Measurements from ENCODE around the gene KCNMB4.

The KCNMB4 gene

GRCh38 chr12:70443062-70443673 lies 77.1 kb downstream of the KCNMB4 start:
- DNase-seq (ENCODE audit: low read depth in 2 of 2): no peak

GRCh38 chr12:70444903-70445302 lies 78.8 kb downstream of the KCNMB4 start:
- DNase-seq (ENCODE audit: low read depth in 2 of 2): no peak

- no peak for DNase-seq (ENCODE audit: low read depth in 2 of 2)
Observed at GRCh38 chr12:70448371-70448770, 82.3 kb downstream of the KCNMB4 start.

- no peak for DNase-seq (ENCODE audit: low read depth in 2 of 2)
Observed at GRCh38 chr12:70449074-70449752, 83.1 kb downstream of the KCNMB4 start.

GRCh38 chr12:70449753-70450341 lies 83.8 kb downstream of the KCNMB4 start:
- no peak for DNase-seq (ENCODE audit: low read depth in 2 of 2)

GRCh38 chr12:70451528-70451927 lies 85.4 kb downstream of the KCNMB4 start:
- DNase-seq (ENCODE audit: low read depth in 2 of 2): no peak

GRCh38 chr12:70456953-70457352 lies 90.9 kb downstream of the KCNMB4 start:
- DNase-seq (ENCODE audit: low read depth in 2 of 2): no peak

GRCh38 chr12:70459786-70460185 lies 93.7 kb downstream of the KCNMB4 start:
- DNase-seq (ENCODE audit: low read depth in 2 of 2): no peak

- no peak for DNase-seq (ENCODE audit: low read depth in 2 of 2)
Observed at GRCh38 chr12:70463997-70464396, 97.9 kb downstream of the KCNMB4 start.

- DNase-seq (ENCODE audit: low read depth in 2 of 2): no peak
Observed at GRCh38 chr12:70466753-70467152, 100.7 kb downstream of the KCNMB4 start.

- no peak for DNase-seq (ENCODE audit: low read depth in 2 of 2)
Observed at GRCh38 chr12:70467476-70467875, 101.4 kb downstream of the KCNMB4 start.

GRCh38 chr12:70467918-70468733 lies 102.0 kb downstream of the KCNMB4 start:
- DNase-seq (ENCODE audit: low read depth in 2 of 2): no peak

- no peak for DNase-seq (ENCODE audit: low read depth in 2 of 2)
Observed at GRCh38 chr12:70468741-70469140, 102.7 kb downstream of the KCNMB4 start.

- DNase-seq (ENCODE audit: low read depth in 2 of 2): no peak
Observed at GRCh38 chr12:70469221-70469820, 103.2 kb downstream of the KCNMB4 start.

- DNase-seq (ENCODE audit: low read depth in 2 of 2): no peak
Observed at GRCh38 chr12:70482764-70483163, 116.7 kb downstream of the KCNMB4 start.

Measured in fibroblast of skin of left quadriceps (primary cell).